ENCODE data around the gene GLIPR2. TPM values are rescaled to one million over a fixed set of nuclear protein-coding genes. Genes with fewer than 3 reads are reported as not detected.

GLIPR2 gene
- total RNA-seq, 1 donor from 2014 or later = 8.7 TPM

GRCh38 chr9:36102742-36103495, 33.6 kb upstream of the GLIPR2 start:
- Histone ChIP-seq H3K4me1 (no peaks in the 10 kb centered on the region), H3K27me3 (ENCODE audit: low read depth) (no peaks in the 10 kb centered on the region), H3K4me3 (no peak overlapping the region), H3K9me3 (replicated peaks) (no peaks in the 10 kb centered on the region), H3K27ac (replicated peaks) (no peak overlapping the region), H3K36me3 (peaks cover 3% of the 10 kb centered on the region)
- DNase-seq = peak; percentile 79
- TF ChIP-seq, protein P1, sequence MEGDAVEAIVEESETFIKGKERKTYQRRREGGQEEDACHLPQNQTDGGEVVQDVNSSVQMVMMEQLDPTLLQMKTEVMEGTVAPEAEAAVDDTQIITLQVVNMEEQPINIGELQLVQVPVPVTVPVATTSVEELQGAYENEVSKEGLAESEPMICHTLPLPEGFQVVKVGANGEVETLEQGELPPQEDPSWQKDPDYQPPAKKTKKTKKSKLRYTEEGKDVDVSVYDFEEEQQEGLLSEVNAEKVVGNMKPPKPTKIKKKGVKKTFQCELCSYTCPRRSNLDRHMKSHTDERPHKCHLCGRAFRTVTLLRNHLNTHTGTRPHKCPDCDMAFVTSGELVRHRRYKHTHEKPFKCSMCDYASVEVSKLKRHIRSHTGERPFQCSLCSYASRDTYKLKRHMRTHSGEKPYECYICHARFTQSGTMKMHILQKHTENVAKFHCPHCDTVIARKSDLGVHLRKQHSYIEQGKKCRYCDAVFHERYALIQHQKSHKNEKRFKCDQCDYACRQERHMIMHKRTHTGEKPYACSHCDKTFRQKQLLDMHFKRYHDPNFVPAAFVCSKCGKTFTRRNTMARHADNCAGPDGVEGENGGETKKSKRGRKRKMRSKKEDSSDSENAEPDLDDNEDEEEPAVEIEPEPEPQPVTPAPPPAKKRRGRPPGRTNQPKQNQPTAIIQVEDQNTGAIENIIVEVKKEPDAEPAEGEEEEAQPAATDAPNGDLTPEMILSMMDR (IDR thresholded peaks at IDR 0.05; ENCODE audit: borderline replicate concordance) = peak; percentile 84
- intact Hi-C loops (cut with micrococcal nuclease) = loop anchor here (5.0 kb wide), 1 partner anchor 59 kb away; no protein-coding TSS in a partner anchor

DNA sequence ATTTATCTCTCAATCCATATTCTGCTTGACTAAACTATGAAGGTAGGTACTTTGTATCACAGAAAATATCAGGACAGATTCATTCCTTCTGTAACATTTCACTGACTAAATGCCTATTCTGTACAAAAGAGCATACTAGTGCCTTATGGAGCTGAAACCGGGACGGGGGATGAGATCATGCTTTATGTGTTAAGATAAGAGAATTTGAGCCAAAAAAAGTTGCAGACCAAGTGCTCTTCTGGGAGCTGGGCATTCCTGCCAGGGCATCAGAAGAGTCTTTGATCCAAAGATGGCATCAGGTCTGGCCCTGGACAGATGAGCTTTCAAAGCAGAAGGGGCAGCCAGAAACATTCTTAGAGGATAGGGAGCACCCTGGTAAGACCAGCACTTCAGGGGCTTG, 27.5 kb upstream of the GLIPR2 start:
- peaks cover 34% of the 10 kb centered on the region for H3K36me3 ChIP-seq
- TF ChIP-seq, protein P1 (IDR thresholded peaks at IDR 0.05; ENCODE audit: borderline replicate concordance) = no peak

GRCh38 chr9:36110434-36110833, 26.1 kb upstream of the GLIPR2 start:
- H3K27me3 ChIP-seq (ENCODE audit: low read depth) = no peaks in the 10 kb centered on the region
- intact Hi-C loops (cut with micrococcal nuclease) = no loop called here
- DNase-seq = no peak
- no peaks in the 10 kb centered on the region for H3K9me3 ChIP-seq (replicated peaks)
- peaks cover 34% of the 10 kb centered on the region for H3K36me3 ChIP-seq
- TF ChIP-seq, protein P1 (IDR thresholded peaks at IDR 0.05; ENCODE audit: borderline replicate concordance) = no peak
- no peaks in the 10 kb centered on the region for H3K4me1 ChIP-seq
- H3K27ac ChIP-seq (replicated peaks) = no peak overlapping the region
- no peak overlapping the region for H3K4me3 ChIP-seq

More for the DNA sequence above, 27.5 kb upstream of the GLIPR2 start:
- no peak overlapping the region for H3K4me3 ChIP-seq
- H3K27me3 ChIP-seq (ENCODE audit: low read depth) = no peaks in the 10 kb centered on the region
- H3K27ac ChIP-seq (replicated peaks) = no peak overlapping the region
- intact Hi-C loops (cut with micrococcal nuclease) = no loop called here
- DNase-seq = no peak
- no peaks in the 10 kb centered on the region for H3K4me1 ChIP-seq
- H3K9me3 ChIP-seq (replicated peaks) = no peaks in the 10 kb centered on the region

DNA sequence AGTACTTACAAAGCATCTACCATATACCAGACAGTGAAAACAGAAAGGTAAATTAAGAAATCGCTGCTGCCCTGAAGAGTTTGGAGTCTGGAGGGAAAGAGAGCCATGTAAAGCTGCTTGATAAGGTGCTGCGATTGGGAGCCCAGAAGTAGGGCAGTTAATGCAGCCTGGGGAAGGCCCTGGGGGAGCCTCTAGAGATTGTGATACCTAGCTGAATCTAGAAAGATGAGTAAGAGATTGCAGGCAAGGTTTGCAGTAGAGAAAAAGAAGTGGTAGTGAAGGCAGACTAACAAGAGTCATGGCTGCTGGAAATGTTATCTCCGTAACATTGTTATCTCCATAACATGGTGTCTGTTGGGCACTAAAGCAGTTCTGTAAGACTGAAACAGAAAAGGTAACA, 24.0 kb upstream of the GLIPR2 start:
- intact Hi-C loops (cut with micrococcal nuclease) = no loop called here
- peaks cover 44% of the 10 kb centered on the region for H3K36me3 ChIP-seq
- no peak overlapping the region for H3K4me3 ChIP-seq
- no peaks in the 10 kb centered on the region for H3K4me1 ChIP-seq
- H3K9me3 ChIP-seq (replicated peaks) = no peaks in the 10 kb centered on the region
- no peak for DNase-seq
- H3K27me3 ChIP-seq (ENCODE audit: low read depth) = no peaks in the 10 kb centered on the region
- TF ChIP-seq, protein P1 (IDR thresholded peaks at IDR 0.05; ENCODE audit: borderline replicate concordance) = no peak
- no peak overlapping the region for H3K27ac ChIP-seq (replicated peaks)

DNA sequence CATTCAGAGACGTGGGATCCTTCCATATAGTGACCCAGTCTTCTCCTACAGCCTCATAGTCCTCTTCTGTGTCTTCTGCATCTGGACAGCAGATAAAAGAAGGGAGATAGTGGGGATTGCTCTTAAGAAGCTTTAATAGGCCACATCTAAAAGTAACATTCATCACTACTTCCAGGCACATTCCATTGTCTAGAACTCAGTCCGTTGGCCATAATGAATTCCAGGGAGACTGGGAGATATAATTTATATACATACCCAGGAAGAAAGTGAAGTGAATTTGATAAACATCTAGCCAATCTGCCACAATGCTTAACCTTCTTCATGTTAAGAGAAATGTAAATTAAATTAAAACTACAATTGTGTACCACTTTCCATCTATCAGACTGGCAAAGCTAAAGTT, 22.5 kb upstream of the GLIPR2 start:
- Histone ChIP-seq H3K27ac (replicated peaks) (no peak overlapping the region), H3K36me3 (peaks cover 47% of the 10 kb centered on the region), H3K4me1 (no peaks in the 10 kb centered on the region), H3K27me3 (ENCODE audit: low read depth) (no peaks in the 10 kb centered on the region), H3K9me3 (replicated peaks) (no peaks in the 10 kb centered on the region), H3K4me3 (no peak overlapping the region)
- no peak for DNase-seq
- intact Hi-C loops (cut with micrococcal nuclease) = no loop called here
- TF ChIP-seq, protein P1 (IDR thresholded peaks at IDR 0.05; ENCODE audit: borderline replicate concordance) = no peak

All from left ventricle myocardium inferior (tissue), 1 donor.